Caco-2 (cell line): ENCODE results near the gene PP2D1. TPM values are rescaled to one million over a fixed set of nuclear protein-coding genes. Genes with fewer than 3 reads are reported as not detected.
"Not testable (repeated sequence)": the region's sequence is repeated elsewhere in the genome, so short reads cannot be mapped to it uniquely, and the experiment has no call there.

ENCODE experiments used
- BruUV-seq: library from RNA; stranded (reverse); fragments of 400-500 nt; replicated peaks from 2 replicates; lab custom pipeline; 2021; lab: Mats Ljungman, UMichigan
- CTCF ChIA-PET: fragments of 300-600 bp; sonication (Branson Sonifier 250); formaldehyde crosslinking; loops from one replicate; lab custom pipeline; 2022; ENCODE audit warnings: antibody characterized with exemption; lab: Charles Lee
- POLR2A ChIA-PET: fragments of 300-600 bp; sonication (Branson Sonifier 250); formaldehyde crosslinking; loops from one replicate; lab custom pipeline; 2022; ENCODE audit warnings: antibody characterized with exemption; lab: Charles Lee
- DNase-seq, 2 experiments: peaks; one replicate each; pipeline versions ENCODE4 v3.0.0 to v3.0.0-alpha.2; 2020 to 2022
- H3K27me3 ChIP-seq: replicated peaks from 2 replicates; pipeline ENCODE4 v1.6.0; 2011; ENCODE audit warnings: low read length; ENCODE audit not compliant: control insufficient read depth, insufficient read depth
- H3K36me3 ChIP-seq: 2 replicates; pipeline ENCODE4 v1.5.1; 2011; ENCODE audit warnings: low read length; ENCODE audit not compliant: control insufficient read depth, insufficient read depth
- H3K4me1 ChIP-seq: fragments of 250-450 bp; sonication (Bioruptor Pico); 2 replicates; pipeline ENCODE4 v1.5.1; 2020; ENCODE audit warnings: mild to moderate bottlenecking
- H3K4me3 ChIP-seq: 2 replicates; pipeline ENCODE4 v1.5.1; 2011; ENCODE audit warnings: low read depth, mild to moderate bottlenecking, control low read depth, low read length
- H3K9me3 ChIP-seq: fragments of 250-450 bp; sonication (Bioruptor Pico); 2 replicates; pipeline ENCODE4 v1.5.1; 2020; ENCODE audit warnings: mild to moderate bottlenecking, moderate library complexity
- H3K27ac Mint-ChIP-seq: one replicate; pipeline ENCODE4 v1.8.0; 2022; ENCODE audit warnings: mixed read lengths; ENCODE audit not compliant: unreplicated experiment
- H3K27me3 Mint-ChIP-seq: one replicate; pipeline ENCODE4 v1.8.0; 2022; ENCODE audit warnings: mixed read lengths; ENCODE audit not compliant: insufficient read depth, unreplicated experiment
- H3K36me3 Mint-ChIP-seq: one replicate; pipeline ENCODE4 v1.8.0; 2022; ENCODE audit warnings: mild to moderate bottlenecking, mixed read lengths; ENCODE audit not compliant: insufficient read depth, unreplicated experiment
- H3K4me1 Mint-ChIP-seq: one replicate; pipeline ENCODE4 v1.8.0; 2022; ENCODE audit warnings: low read depth, mixed read lengths; ENCODE audit not compliant: unreplicated experiment
- H3K4me3 Mint-ChIP-seq: one replicate; pipeline ENCODE4 v1.8.0; 2022; ENCODE audit warnings: mild to moderate bottlenecking, moderate library complexity, mixed read lengths; ENCODE audit not compliant: unreplicated experiment
- H3K9me3 Mint-ChIP-seq: one replicate; pipeline ENCODE4 v1.8.0; 2022; ENCODE audit warnings: mixed read lengths; ENCODE audit not compliant: unreplicated experiment
- intact Hi-C: fragments of 100-400 bp; cut with micrococcal nuclease; formaldehyde crosslinking; loops from one replicate; pipeline ENCODE4 v1.10.0; 2022; ENCODE audit not compliant: unreplicated experiment
- total RNA-seq: library from RNA; stranded (reverse); gene quantifications from 2 replicates; pipeline ENCODE4 v1.2.3, GENCODE V29; 2022
- TF ChIP-seq, protein P1 (sequence below), 2 experiments: fragments of 200-600 bp in 1 of 2; IDR thresholded peaks; 1 replicate in 1 of 2; 2 replicates in 1 of 2; pipeline versions ENCODE4 v1.5.1 to v1.8.0; 2011 to 2022; ENCODE audit warnings: antibody characterized with exemption in 1 of 2, control low read depth in 1 of 2, inconsistent platforms in 1 of 2, low read depth in 1 of 2, low read length in 1 of 2, mild to moderate bottlenecking in 1 of 2, moderate library complexity in 1 of 2; ENCODE audit not compliant: insufficient read depth in 1 of 2, severe bottlenecking in 1 of 2, unreplicated experiment in 1 of 2

The PP2D1 gene
- total RNA-seq, 1 experiment from 2014 or later: not detected

DNA sequence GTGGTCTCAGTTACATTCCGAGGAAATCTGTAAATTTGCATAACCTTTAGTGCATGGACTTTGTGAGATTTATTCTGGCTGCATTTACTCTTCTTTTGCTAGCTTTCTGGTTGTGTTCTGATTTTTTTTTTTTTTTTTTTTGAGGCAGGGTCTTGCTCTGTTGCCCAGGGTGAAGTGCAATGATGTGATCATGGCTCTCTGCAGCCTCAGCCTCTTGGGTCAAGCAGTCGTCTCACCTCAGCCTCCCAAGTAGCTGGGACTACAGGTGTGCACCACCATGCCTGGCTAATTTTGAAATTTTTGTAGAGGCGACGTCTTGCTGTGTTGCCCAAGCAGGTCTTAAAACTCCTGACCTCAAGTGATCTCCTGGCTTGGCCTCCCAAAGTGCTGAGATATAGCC, 52.6 kb downstream of the PP2D1 start:
- no peaks in the 10 kb centered on the region for H3K4me1 Mint-ChIP-seq
- no peaks in the 10 kb centered on the region for H3K27me3 ChIP-seq
- no peaks in the 10 kb centered on the region for H3K9me3 ChIP-seq
- intact Hi-C loops: no loop called here
- no peaks in the 10 kb centered on the region for H3K27me3 Mint-ChIP-seq
- H3K27ac Mint-ChIP-seq: no peak overlapping the region
- ChIA-PET POLR2A (no interaction called here), CTCF (no interaction called here)
- H3K4me3 ChIP-seq: no peak overlapping the region
- no TSS peak for BruUV-seq
- no peak for DNase-seq
- H3K4me1 ChIP-seq: peaks cover 5% of the 10 kb centered on the region
- TF ChIP-seq, protein P1, sequence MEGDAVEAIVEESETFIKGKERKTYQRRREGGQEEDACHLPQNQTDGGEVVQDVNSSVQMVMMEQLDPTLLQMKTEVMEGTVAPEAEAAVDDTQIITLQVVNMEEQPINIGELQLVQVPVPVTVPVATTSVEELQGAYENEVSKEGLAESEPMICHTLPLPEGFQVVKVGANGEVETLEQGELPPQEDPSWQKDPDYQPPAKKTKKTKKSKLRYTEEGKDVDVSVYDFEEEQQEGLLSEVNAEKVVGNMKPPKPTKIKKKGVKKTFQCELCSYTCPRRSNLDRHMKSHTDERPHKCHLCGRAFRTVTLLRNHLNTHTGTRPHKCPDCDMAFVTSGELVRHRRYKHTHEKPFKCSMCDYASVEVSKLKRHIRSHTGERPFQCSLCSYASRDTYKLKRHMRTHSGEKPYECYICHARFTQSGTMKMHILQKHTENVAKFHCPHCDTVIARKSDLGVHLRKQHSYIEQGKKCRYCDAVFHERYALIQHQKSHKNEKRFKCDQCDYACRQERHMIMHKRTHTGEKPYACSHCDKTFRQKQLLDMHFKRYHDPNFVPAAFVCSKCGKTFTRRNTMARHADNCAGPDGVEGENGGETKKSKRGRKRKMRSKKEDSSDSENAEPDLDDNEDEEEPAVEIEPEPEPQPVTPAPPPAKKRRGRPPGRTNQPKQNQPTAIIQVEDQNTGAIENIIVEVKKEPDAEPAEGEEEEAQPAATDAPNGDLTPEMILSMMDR (IDR thresholded peaks at IDR 0.05; ENCODE audit: insufficient read depth in 1 of 2, low read depth in 1 of 2, low read length in 1 of 2, severe bottlenecking in 1 of 2, unreplicated experiment in 1 of 2): no peak
- H3K36me3 Mint-ChIP-seq: peaks cover 39% of the 10 kb centered on the region
- H3K4me3 Mint-ChIP-seq: no peak overlapping the region
- peaks cover 2% of the 10 kb centered on the region; the same call in 1 of the 2 replicates for H3K36me3 ChIP-seq
- no peaks in the 10 kb centered on the region for H3K9me3 Mint-ChIP-seq

DNA sequence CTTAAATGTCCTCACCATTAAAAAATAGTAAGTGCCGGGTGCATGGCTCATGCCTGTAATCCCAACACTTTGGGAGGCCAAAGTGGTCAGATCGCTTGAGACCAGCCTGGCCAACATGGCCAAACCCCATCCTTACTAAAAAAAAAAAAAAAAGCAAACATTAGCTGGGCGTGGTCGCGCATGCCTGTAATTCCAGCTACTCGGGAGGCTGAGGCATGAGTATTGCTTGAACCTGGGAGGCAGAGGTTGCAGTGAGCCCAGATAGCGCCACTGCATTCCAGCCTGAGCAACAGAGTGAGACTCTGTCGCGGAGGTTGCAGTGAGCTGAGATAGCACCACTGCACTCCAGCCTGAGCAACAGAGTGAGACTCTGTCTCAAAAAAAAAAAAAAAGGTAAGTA, 54.7 kb downstream of the PP2D1 start:
- H3K4me1 ChIP-seq, H3K36me3 ChIP-seq, H3K27me3 Mint-ChIP-seq, H3K4me3 ChIP-seq, CTCF ChIA-PET, H3K4me3 Mint-ChIP-seq, H3K27ac Mint-ChIP-seq, H3K9me3 ChIP-seq, H3K9me3 Mint-ChIP-seq, H3K4me1 Mint-ChIP-seq, intact Hi-C loops, H3K27me3 ChIP-seq, BruUV-seq: not testable (repeated sequence)
- POLR2A ChIA-PET: interaction anchor here (0.6 kb wide), 1 partner anchor 9 kb away, joined by 3 read pairs; no protein-coding TSS in a partner anchor
- DNase-seq: peak; percentile 52 to 76
- peaks cover 50% of the 10 kb centered on the region for H3K36me3 Mint-ChIP-seq

DNA sequence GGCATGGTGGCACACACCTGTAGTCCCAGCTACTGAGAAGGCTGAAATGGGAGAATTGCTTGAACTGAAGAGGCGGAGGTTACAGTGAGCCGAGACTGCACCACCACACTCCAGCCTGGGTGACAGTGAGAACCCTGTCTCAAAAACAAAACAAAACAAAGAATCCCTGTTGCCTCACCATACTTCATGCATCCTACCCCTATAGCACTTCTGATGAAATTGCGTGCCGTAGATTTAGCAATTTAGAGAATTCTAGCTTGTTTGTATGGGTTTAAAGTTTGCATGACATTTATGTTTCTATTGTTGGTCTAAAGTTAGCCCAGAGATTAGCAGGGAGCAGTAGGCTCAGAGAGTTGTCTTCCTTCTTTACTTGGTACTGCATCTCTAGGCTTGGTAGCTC, 57.4 kb downstream of the PP2D1 start:
- Mint-ChIP-seq H3K27ac (no peak overlapping the region), H3K27me3 (no peaks in the 10 kb centered on the region), H3K4me1 (no peaks in the 10 kb centered on the region), H3K36me3 (peaks cover 48% of the 10 kb centered on the region), H3K9me3 (no peaks in the 10 kb centered on the region), H3K4me3 (no peak overlapping the region)
- Histone ChIP-seq H3K27me3 (no peaks in the 10 kb centered on the region), H3K36me3 (peaks cover 2% of the 10 kb centered on the region; the same call in 1 of the 2 replicates), H3K4me1 (peaks cover 5% of the 10 kb centered on the region), H3K4me3 (no peak overlapping the region), H3K9me3 (no peaks in the 10 kb centered on the region)
- intact Hi-C loops: no loop called here
- ChIA-PET POLR2A (no interaction called here), CTCF (no interaction called here)
- BruUV-seq: no TSS peak
- no peak for DNase-seq
- TF ChIP-seq, protein P1 (IDR thresholded peaks at IDR 0.05; ENCODE audit: insufficient read depth in 1 of 2, low read depth in 1 of 2, low read length in 1 of 2, severe bottlenecking in 1 of 2, unreplicated experiment in 1 of 2): no peak

DNA sequence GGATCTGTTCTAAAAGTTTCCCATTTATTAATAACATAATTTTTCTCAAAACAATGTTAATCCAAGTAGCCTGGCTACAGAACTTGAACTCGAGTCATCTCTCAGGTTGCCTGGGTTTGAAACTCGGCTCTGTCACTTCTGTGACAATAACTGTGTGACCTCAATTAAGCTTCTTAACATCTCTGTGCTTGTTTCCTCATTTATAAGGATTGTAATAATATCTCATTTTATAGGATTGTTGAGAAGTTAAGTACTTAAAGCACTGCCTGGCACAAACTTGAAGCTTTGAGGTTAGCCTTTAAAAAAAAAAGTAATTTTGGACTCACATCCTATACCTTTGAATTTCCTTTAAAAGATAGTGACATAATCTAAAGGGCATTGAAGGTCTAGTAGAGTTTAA, 61.7 kb downstream of the PP2D1 start:
- Mint-ChIP-seq H3K36me3 (peaks cover 45% of the 10 kb centered on the region), H3K4me3 (no peak overlapping the region)
- intact Hi-C loops: no loop called here

More for the DNA sequence above, 61.7 kb downstream of the PP2D1 start:
- Histone ChIP-seq H3K9me3 (no peaks in the 10 kb centered on the region), H3K36me3 (no peaks in the 10 kb centered on the region), H3K4me1 (peaks cover 8% of the 10 kb centered on the region), H3K27me3 (no peaks in the 10 kb centered on the region), H3K4me3 (no peak overlapping the region)
- no TSS peak for BruUV-seq
- ChIA-PET CTCF (no interaction called here), POLR2A (no interaction called here)
- TF ChIP-seq, protein P1 (IDR thresholded peaks at IDR 0.05; ENCODE audit: insufficient read depth in 1 of 2, low read depth in 1 of 2, low read length in 1 of 2, severe bottlenecking in 1 of 2, unreplicated experiment in 1 of 2): no peak
- H3K27ac Mint-ChIP-seq: no peak overlapping the region
- no peaks in the 10 kb centered on the region for H3K27me3 Mint-ChIP-seq
- no peak for DNase-seq
- H3K4me1 Mint-ChIP-seq: no peaks in the 10 kb centered on the region
- H3K9me3 Mint-ChIP-seq: no peaks in the 10 kb centered on the region
